MM.1S (cell line): ENCODE data around the gene SPHK1.

Experiments
- DNase-seq: peaks from one replicate; pipeline ENCODE4 v3.0.0-alpha.2; 2015
- H2AFZ ChIP-seq: fragments of 300-600 bp; sonication (generic); 2 replicates; pipeline ENCODE4 v1.6.0; 2016; ENCODE audit warnings: antibody characterized with exemption, low read length
- H3F3A ChIP-seq: fragments of 300-600 bp; sonication (generic); 2 replicates; pipeline ENCODE4 v1.6.1; 2016; ENCODE audit warnings: mild to moderate bottlenecking, antibody characterized with exemption, low read length, moderate library complexity, mixed read lengths; ENCODE audit not compliant: insufficient read depth
- H3K27ac ChIP-seq: fragments of 300-600 bp; sonication (generic); 2 replicates; pipeline ENCODE4 v1.5.1; 2016; ENCODE audit warnings: mild to moderate bottlenecking, low read length
- H3K27me3 ChIP-seq: fragments of 300-600 bp; sonication (generic); replicated peaks from 2 replicates; pipeline ENCODE4 v1.6.0; 2016; ENCODE audit warnings: low read length; ENCODE audit not compliant: insufficient read depth
- H3K36me3 ChIP-seq: fragments of 300-600 bp; sonication (generic); replicated peaks from 2 replicates; pipeline ENCODE4 v1.6.1; 2016; ENCODE audit warnings: mild to moderate bottlenecking, low read length, mixed read lengths; ENCODE audit not compliant: insufficient read depth
- H3K4me1 ChIP-seq: fragments of 300-600 bp; sonication (generic); 2 replicates; pipeline ENCODE4 v1.6.1; 2016; ENCODE audit warnings: low read length, mixed read lengths
- H3K4me2 ChIP-seq: fragments of 300-600 bp; sonication (generic); 2 replicates; pipeline ENCODE4 v1.6.0; 2016; ENCODE audit warnings: low read depth, low read length
- H3K4me3 ChIP-seq: fragments of 300-600 bp; sonication (generic); 2 replicates; pipeline ENCODE4 v1.5.1; 2016; ENCODE audit warnings: low read length, mixed read lengths
- H3K79me2 ChIP-seq: fragments of 300-600 bp; sonication (generic); 2 replicates; pipeline ENCODE4 v1.6.1; 2016; ENCODE audit warnings: mixed run types, low read length, mixed read lengths
- H3K9ac ChIP-seq: fragments of 300-600 bp; sonication (generic); 2 replicates; pipeline ENCODE4 v1.6.1; 2016; ENCODE audit warnings: low read length, mixed read lengths
- H3K9me2 ChIP-seq: fragments of 300-600 bp; sonication (generic); replicated peaks from 2 replicates; pipeline ENCODE4 v1.6.1; 2016; ENCODE audit warnings: mild to moderate bottlenecking, low read length, mixed read lengths; ENCODE audit not compliant: insufficient read depth
- H3K9me3 ChIP-seq: fragments of 300-600 bp; sonication (generic); replicated peaks from 2 replicates; pipeline ENCODE4 v1.6.1; 2016; ENCODE audit warnings: mild to moderate bottlenecking, low read length, mixed read lengths; ENCODE audit not compliant: insufficient read depth
- H4K20me1 ChIP-seq: fragments of 300-600 bp; sonication (generic); 2 replicates; pipeline ENCODE4 v1.6.1; 2016; ENCODE audit warnings: mild to moderate bottlenecking, low read length, moderate library complexity, mixed read lengths; ENCODE audit not compliant: insufficient read depth
- CTCF ChIP-seq: fragments of 300-600 bp; sonication (generic); IDR thresholded peaks from 2 replicates; pipeline ENCODE4 v1.5.1; 2016; ENCODE audit warnings: antibody characterized with exemption, low read length, mixed read lengths
- EZH2 ChIP-seq: fragments of 300-600 bp; sonication (generic); optimal IDR thresholded peaks from 2 replicates; pipeline ENCODE3; 2017; ENCODE audit warnings: low read depth, mild to moderate bottlenecking, antibody characterized with exemption, low read length, mixed read lengths
- EZH2phosphoT487 ChIP-seq: fragments of 300-600 bp; sonication (generic); IDR thresholded peaks from 2 replicates; pipeline ENCODE4 v1.6.1; 2018; ENCODE audit warnings: antibody characterized with exemption, low read length

Gene SPHK1

DNA sequence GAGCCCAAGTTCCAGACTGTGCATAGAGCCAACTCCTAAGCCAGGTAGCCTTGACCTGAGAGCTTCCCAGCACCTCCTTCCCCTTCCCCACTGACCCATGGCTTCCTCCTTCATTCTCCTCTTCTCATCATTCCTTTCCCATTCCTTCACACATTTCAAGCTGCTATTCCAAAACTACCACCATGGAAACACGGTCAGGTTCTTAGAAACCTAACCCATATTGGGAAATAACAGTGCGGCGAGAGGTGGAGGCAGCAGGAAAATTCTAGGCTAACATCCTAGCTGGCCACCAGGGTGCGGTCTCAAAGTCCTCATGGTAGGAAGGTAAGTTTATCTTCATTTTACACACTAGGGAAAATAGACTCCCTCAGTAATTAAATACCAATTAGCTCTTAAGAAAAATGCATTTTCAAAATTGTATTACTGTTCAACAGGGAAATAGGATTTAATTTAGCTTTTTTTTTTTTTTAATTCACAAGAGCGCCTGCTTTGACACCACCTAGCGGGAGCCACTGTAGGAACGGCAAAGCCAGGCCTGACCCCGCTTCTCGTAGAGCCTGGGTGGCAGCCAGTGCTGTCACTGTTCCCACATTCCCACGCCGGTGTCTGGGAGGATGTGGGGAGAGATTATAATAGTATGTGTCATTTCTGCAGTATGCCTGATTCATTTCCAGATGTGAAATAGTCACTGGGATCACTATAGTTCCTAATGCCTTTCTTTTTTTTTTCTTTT lies 14.0 kb upstream of the SPHK1 start:
- Histone ChIP-seq H3F3A (no peaks in the 10 kb centered on the region), H3K9ac (no peak overlapping the region), H2AFZ (no peak overlapping the region), H3K4me3 (no peak overlapping the region), H3K9me2 (no peaks in the 10 kb centered on the region), H3K27me3 (no peaks in the 10 kb centered on the region), H4K20me1 (no peaks in the 10 kb centered on the region), H3K4me1 (no peaks in the 10 kb centered on the region), H3K9me3 (no peaks in the 10 kb centered on the region), H3K4me2 (no peak overlapping the region), H3K36me3 (no peaks in the 10 kb centered on the region), H3K79me2 (no peaks in the 10 kb centered on the region), H3K27ac (no peak overlapping the region)
- TF ChIP-seq EZH2phosphoT487 (no peak), EZH2 (no peak), CTCF (peak; percentile 18; the same call in 1 of the 2 replicates)
- no peak for DNase-seq

- no peak overlapping the region for H3K27ac ChIP-seq
Measured at GRCh38 chr17:76371656-76372628, 12.5 kb upstream of the SPHK1 start.

More at GRCh38 chr17:76371656-76372628, 12.5 kb upstream of the SPHK1 start:
- no peak overlapping the region for H3K9ac ChIP-seq
- no peak overlapping the region for H3K4me2 ChIP-seq
- DNase-seq: no peak
- H2AFZ ChIP-seq: no peak overlapping the region
- TF ChIP-seq EZH2phosphoT487: no peak
- TF ChIP-seq EZH2: no peak
- TF ChIP-seq CTCF: no peak
- no peak overlapping the region for H3K4me3 ChIP-seq
- no peaks in the 10 kb centered on the region for H3K9me2 ChIP-seq
- H3K9me3 ChIP-seq: no peaks in the 10 kb centered on the region
- no peaks in the 10 kb centered on the region for H3K79me2 ChIP-seq
- no peaks in the 10 kb centered on the region for H3K36me3 ChIP-seq
- no peaks in the 10 kb centered on the region for H3F3A ChIP-seq
- H3K4me1 ChIP-seq: no peaks in the 10 kb centered on the region
- no peaks in the 10 kb centered on the region for H4K20me1 ChIP-seq
- peaks cover 3% of the 10 kb centered on the region; the same call in 1 of the 2 replicates for H3K27me3 ChIP-seq
